ENCODE measurements around the gene CADM1. TPM values are rescaled to one million over a fixed set of nuclear protein-coding genes. Genes with fewer than 3 reads are reported as not detected.

The CADM1 gene
- total RNA-seq, 1 donor: 86.5 TPM

GRCh38 chr11:115338476-115338875 is 165.7 kb downstream of the CADM1 start:
- H3K27ac ChIP-seq (ENCODE audit: low read depth, low read length): no peak overlapping the region
- no peaks in the 10 kb centered on the region for H4K20me1 ChIP-seq (ENCODE audit: insufficient read depth, low read length)
- H3K79me2 ChIP-seq (ENCODE audit: insufficient read depth, low read length): no peaks in the 10 kb centered on the region
- H3K27me3 ChIP-seq (ENCODE audit: insufficient read depth, low read length): no peaks in the 10 kb centered on the region
- no peak overlapping the region for H3K4me2 ChIP-seq (ENCODE audit: insufficient read depth, low read length)
- no peaks in the 10 kb centered on the region for H3K9me3 ChIP-seq (ENCODE audit: low read depth, low read length)
- H2AFZ ChIP-seq (ENCODE audit: low read length): no peak overlapping the region
- TF ChIP-seq, protein P1, sequence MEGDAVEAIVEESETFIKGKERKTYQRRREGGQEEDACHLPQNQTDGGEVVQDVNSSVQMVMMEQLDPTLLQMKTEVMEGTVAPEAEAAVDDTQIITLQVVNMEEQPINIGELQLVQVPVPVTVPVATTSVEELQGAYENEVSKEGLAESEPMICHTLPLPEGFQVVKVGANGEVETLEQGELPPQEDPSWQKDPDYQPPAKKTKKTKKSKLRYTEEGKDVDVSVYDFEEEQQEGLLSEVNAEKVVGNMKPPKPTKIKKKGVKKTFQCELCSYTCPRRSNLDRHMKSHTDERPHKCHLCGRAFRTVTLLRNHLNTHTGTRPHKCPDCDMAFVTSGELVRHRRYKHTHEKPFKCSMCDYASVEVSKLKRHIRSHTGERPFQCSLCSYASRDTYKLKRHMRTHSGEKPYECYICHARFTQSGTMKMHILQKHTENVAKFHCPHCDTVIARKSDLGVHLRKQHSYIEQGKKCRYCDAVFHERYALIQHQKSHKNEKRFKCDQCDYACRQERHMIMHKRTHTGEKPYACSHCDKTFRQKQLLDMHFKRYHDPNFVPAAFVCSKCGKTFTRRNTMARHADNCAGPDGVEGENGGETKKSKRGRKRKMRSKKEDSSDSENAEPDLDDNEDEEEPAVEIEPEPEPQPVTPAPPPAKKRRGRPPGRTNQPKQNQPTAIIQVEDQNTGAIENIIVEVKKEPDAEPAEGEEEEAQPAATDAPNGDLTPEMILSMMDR (IDR thresholded peaks at IDR 0.05; ENCODE audit: extremely low read depth, low read depth, low read length): no peak
- H3K36me3 ChIP-seq (ENCODE audit: insufficient read depth, low read length): no peaks in the 10 kb centered on the region
- DNase-seq (ENCODE audit: insufficient read length, low spot score, missing footprints): no peak
- H3K4me3 ChIP-seq (ENCODE audit: insufficient read depth, low read length): no peak overlapping the region
- no peaks in the 10 kb centered on the region for H3K4me1 ChIP-seq (ENCODE audit: insufficient read depth, low read length)

DNA sequence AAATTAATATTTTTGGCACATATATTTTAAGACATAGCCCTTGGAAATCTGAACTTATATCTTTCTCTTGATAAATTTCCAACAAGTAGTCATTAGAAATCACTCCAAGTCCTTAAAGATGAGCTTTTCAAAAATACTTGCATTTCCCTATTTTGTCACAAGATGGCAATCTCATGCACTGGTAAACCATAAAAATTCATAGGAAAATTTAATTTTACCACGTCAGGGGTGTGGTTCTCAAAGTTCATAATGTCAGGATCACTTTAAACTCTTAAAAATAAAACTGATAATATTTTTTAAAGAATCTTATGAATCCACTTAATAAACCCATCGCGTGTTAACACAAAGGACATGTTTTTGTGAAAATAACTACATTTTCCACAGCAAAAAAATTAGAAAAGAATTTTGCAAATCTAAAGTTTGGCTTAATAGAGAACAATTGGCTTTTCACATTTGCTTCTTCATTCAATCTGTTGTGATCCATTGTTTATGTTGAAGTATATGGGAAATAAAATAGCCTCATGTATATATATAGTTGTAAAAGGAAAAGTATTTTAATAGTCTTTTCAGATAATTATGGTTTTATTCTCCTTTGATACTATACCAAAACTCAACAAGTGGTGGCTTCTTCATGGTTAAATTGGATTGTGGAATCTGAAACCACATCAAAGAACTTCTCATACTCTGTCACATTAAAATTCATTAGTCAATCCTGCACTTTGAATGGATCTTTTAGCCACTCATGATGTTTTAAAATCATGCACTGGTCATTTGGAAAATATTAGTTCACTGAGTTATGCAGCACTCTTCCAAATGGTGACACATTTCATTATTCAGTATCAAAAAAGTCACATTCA is 169.1 kb downstream of the CADM1 start:
- H4K20me1 ChIP-seq (ENCODE audit: insufficient read depth, low read length): no peaks in the 10 kb centered on the region
- TF ChIP-seq, protein P1 (IDR thresholded peaks at IDR 0.05; ENCODE audit: extremely low read depth, low read depth, low read length): peak; percentile 57
- DNase-seq (ENCODE audit: insufficient read length, low spot score, missing footprints): no peak

DNA sequence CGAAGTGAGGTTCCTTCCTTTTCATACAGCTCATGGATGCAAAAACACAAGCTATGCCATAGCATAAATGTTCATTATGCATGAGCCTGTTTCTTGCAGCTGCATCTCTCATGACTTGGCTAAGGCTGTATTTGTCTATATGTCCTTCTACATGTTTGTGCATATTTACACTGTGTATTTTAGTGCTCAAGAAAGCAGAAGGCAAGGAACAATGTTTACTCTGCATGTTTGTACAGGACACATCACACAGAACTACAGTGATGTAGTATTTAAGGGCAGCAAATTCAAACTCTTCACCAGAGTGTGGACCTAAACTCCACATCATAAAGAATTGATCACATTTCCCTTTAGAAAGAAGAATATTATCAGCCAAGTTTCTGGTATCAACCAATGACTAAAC is 170.3 kb downstream of the CADM1 start:
- Histone ChIP-seq H3K9me3 (ENCODE audit: low read depth, low read length) (no peaks in the 10 kb centered on the region), H3K36me3 (ENCODE audit: insufficient read depth, low read length) (no peaks in the 10 kb centered on the region), H3K4me1 (ENCODE audit: insufficient read depth, low read length) (no peaks in the 10 kb centered on the region), H4K20me1 (ENCODE audit: insufficient read depth, low read length) (no peaks in the 10 kb centered on the region), H3K4me2 (ENCODE audit: insufficient read depth, low read length) (no peak overlapping the region), H3K27me3 (ENCODE audit: insufficient read depth, low read length) (no peaks in the 10 kb centered on the region), H3K79me2 (ENCODE audit: insufficient read depth, low read length) (no peaks in the 10 kb centered on the region), H2AFZ (ENCODE audit: low read length) (no peak overlapping the region), H3K4me3 (ENCODE audit: insufficient read depth, low read length) (no peak overlapping the region), H3K27ac (ENCODE audit: low read depth, low read length) (no peak overlapping the region)
- TF ChIP-seq, protein P1 (IDR thresholded peaks at IDR 0.05; ENCODE audit: extremely low read depth, low read depth, low read length): no peak
- DNase-seq (ENCODE audit: insufficient read length, low spot score, missing footprints): no peak

More for the DNA sequence above, 169.1 kb downstream of the CADM1 start:
- no peak overlapping the region for H3K4me2 ChIP-seq (ENCODE audit: insufficient read depth, low read length)
- no peaks in the 10 kb centered on the region for H3K79me2 ChIP-seq (ENCODE audit: insufficient read depth, low read length)
- no peak overlapping the region for H3K27ac ChIP-seq (ENCODE audit: low read depth, low read length)
- H2AFZ ChIP-seq (ENCODE audit: low read length): no peak overlapping the region
- H3K9me3 ChIP-seq (ENCODE audit: low read depth, low read length): no peaks in the 10 kb centered on the region
- H3K4me3 ChIP-seq (ENCODE audit: insufficient read depth, low read length): no peak overlapping the region
- no peaks in the 10 kb centered on the region for H3K27me3 ChIP-seq (ENCODE audit: insufficient read depth, low read length)
- no peaks in the 10 kb centered on the region for H3K4me1 ChIP-seq (ENCODE audit: insufficient read depth, low read length)
- no peaks in the 10 kb centered on the region for H3K36me3 ChIP-seq (ENCODE audit: insufficient read depth, low read length)

DNA sequence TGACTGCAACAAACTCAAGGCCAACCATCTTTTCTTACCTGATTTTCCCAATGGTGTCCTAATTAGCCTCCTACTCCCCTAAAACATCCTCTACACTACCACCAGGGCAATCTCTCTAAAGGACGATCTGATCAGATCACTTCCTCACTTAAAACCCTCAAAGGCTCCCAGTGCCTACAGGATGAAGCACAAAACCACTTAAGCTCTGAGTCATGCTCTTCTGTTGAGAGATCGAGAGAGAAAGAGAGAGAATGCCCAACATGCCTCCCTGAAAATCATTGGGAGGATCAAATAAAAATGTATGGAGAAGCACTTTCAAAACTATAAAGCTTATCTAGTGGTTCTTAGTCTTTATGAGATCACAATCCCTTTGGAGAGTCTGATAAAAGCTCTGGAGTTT is 171.1 kb downstream of the CADM1 start:
- Histone ChIP-seq H3K36me3 (ENCODE audit: insufficient read depth, low read length) (no peaks in the 10 kb centered on the region), H2AFZ (ENCODE audit: low read length) (no peak overlapping the region), H3K9me3 (ENCODE audit: low read depth, low read length) (no peaks in the 10 kb centered on the region), H3K27ac (ENCODE audit: low read depth, low read length) (no peak overlapping the region), H3K4me3 (ENCODE audit: insufficient read depth, low read length) (no peak overlapping the region), H3K4me2 (ENCODE audit: insufficient read depth, low read length) (no peak overlapping the region), H4K20me1 (ENCODE audit: insufficient read depth, low read length) (no peaks in the 10 kb centered on the region), H3K4me1 (ENCODE audit: insufficient read depth, low read length) (no peaks in the 10 kb centered on the region), H3K27me3 (ENCODE audit: insufficient read depth, low read length) (no peaks in the 10 kb centered on the region), H3K79me2 (ENCODE audit: insufficient read depth, low read length) (no peaks in the 10 kb centered on the region)
- TF ChIP-seq, protein P1 (IDR thresholded peaks at IDR 0.05; ENCODE audit: extremely low read depth, low read depth, low read length): no peak
- DNase-seq (ENCODE audit: insufficient read length, low spot score, missing footprints): no peak

Measured in osteoblast (primary cell).